ENCODE data around the gene ARID5B.

DNA sequence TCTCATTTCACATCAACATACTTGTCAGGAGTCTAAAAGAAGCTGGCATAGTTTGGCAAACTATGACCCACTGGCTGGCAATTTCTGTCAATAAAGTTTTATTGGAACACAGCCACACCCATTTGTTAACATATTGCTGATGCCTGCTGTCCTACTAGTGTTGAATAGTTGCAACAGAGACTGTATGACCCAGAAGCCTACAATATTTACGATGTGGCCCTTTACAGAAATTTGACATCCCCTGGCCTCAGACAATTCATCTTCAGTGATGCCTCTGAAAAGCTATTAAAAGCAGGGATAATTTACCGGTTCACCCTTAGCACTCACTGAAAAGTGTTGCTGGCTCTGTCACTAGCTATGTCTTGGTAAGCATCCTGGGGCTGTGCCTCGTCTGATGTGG, 155.2 kb downstream of the ARID5B start:
- TF ChIP-seq, protein P1, sequence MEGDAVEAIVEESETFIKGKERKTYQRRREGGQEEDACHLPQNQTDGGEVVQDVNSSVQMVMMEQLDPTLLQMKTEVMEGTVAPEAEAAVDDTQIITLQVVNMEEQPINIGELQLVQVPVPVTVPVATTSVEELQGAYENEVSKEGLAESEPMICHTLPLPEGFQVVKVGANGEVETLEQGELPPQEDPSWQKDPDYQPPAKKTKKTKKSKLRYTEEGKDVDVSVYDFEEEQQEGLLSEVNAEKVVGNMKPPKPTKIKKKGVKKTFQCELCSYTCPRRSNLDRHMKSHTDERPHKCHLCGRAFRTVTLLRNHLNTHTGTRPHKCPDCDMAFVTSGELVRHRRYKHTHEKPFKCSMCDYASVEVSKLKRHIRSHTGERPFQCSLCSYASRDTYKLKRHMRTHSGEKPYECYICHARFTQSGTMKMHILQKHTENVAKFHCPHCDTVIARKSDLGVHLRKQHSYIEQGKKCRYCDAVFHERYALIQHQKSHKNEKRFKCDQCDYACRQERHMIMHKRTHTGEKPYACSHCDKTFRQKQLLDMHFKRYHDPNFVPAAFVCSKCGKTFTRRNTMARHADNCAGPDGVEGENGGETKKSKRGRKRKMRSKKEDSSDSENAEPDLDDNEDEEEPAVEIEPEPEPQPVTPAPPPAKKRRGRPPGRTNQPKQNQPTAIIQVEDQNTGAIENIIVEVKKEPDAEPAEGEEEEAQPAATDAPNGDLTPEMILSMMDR (IDR thresholded peaks at IDR 0.05; ENCODE audit: extremely low read depth in 1 of 2, insufficient read depth in 1 of 2, low read depth in 1 of 2, low read length in 2 of 2), result no peak
- TF ChIP-seq EZH2 (IDR thresholded peaks at IDR 0.05; ENCODE audit: borderline replicate concordance, low read depth, low read length, severe bottlenecking), result no peak

All from endothelial cell of umbilical vein (primary cell).